ENCODE data around the gene PELO.
"Not testable (repeated sequence)": the region's sequence is repeated elsewhere in the genome, so short reads cannot be mapped to it uniquely, and the experiment has no call there.

PELO gene

GRCh38 chr5:52800394-52801213, 12.9 kb downstream of the PELO start:
- DNase-seq (ENCODE audit: low spot score) = peak; percentile 94

- DNase-seq (ENCODE audit: low spot score) = peak; percentile 59
Observed at GRCh38 chr5:52801329-52801728, 13.6 kb downstream of the PELO start.

GRCh38 chr5:52802272-52802973, 14.7 kb downstream of the PELO start:
- no peak for DNase-seq (ENCODE audit: low spot score)

GRCh38 chr5:52802974-52803336, 15.2 kb downstream of the PELO start:
- DNase-seq (ENCODE audit: low spot score) = no peak

GRCh38 chr5:52804387-52804791, 16.7 kb downstream of the PELO start:
- DNase-seq (ENCODE audit: low spot score) = no peak

GRCh38 chr5:52804981-52805380, 17.3 kb downstream of the PELO start:
- DNase-seq (ENCODE audit: low spot score) = no peak

GRCh38 chr5:52805615-52806014, 17.9 kb downstream of the PELO start:
- DNase-seq (ENCODE audit: low spot score) = no peak

- DNase-seq (ENCODE audit: low spot score) = no peak
Observed at GRCh38 chr5:52807037-52807436, 19.3 kb downstream of the PELO start.

GRCh38 chr5:52807723-52808122, 20.0 kb downstream of the PELO start:
- DNase-seq (ENCODE audit: low spot score) = no peak

GRCh38 chr5:52808316-52808901, 20.7 kb downstream of the PELO start:
- DNase-seq (ENCODE audit: low spot score) = no peak

GRCh38 chr5:52809884-52810283, 22.2 kb downstream of the PELO start:
- DNase-seq (ENCODE audit: low spot score) = peak; percentile 76

- no peak for DNase-seq (ENCODE audit: low spot score)
Observed at GRCh38 chr5:52810426-52810825, 22.7 kb downstream of the PELO start.

- DNase-seq (ENCODE audit: low spot score) = peak; percentile 79
Observed at GRCh38 chr5:52811067-52811749, 23.5 kb downstream of the PELO start.

- DNase-seq (ENCODE audit: low spot score) = no peak
Observed at GRCh38 chr5:52814352-52815148, 26.8 kb downstream of the PELO start.

GRCh38 chr5:52817818-52818217, 30.1 kb downstream of the PELO start:
- no peak for DNase-seq (ENCODE audit: low spot score)

- no peak for DNase-seq (ENCODE audit: low spot score)
Observed at GRCh38 chr5:52818360-52818759, 30.6 kb downstream of the PELO start.

GRCh38 chr5:52818807-52819206, 31.1 kb downstream of the PELO start:
- not testable (repeated sequence) for DNase-seq (ENCODE audit: low spot score)

- DNase-seq (ENCODE audit: low spot score) = no peak
Observed at GRCh38 chr5:52821901-52822300, 34.2 kb downstream of the PELO start.

GRCh38 chr5:52822437-52822836, 34.7 kb downstream of the PELO start:
- DNase-seq (ENCODE audit: low spot score) = no peak

- no peak for DNase-seq (ENCODE audit: low spot score)
Observed at GRCh38 chr5:52824827-52825226, 37.1 kb downstream of the PELO start.

- DNase-seq (ENCODE audit: low spot score) = no peak
Observed at GRCh38 chr5:52825826-52826225, 38.1 kb downstream of the PELO start.

GRCh38 chr5:52827815-52828214, 40.1 kb downstream of the PELO start:
- no peak for DNase-seq (ENCODE audit: low spot score)

Data from kidney tubule cell (primary cell).